Activated T-cell treated with anti-CD3 and anti-CD28 coated beads for 1 hour (primary cell): ENCODE measurements around the gene CACNB2.
"Not testable (repeated sequence)": the region's sequence is repeated elsewhere in the genome, so short reads cannot be mapped to it uniquely, and the experiment has no call there.

Source experiments
- DNase-seq: peaks from one replicate; pipeline ENCODE4 v3.0.0-alpha.2; 2020; ENCODE audit warnings: low read depth

Gene CACNB2

DNA sequence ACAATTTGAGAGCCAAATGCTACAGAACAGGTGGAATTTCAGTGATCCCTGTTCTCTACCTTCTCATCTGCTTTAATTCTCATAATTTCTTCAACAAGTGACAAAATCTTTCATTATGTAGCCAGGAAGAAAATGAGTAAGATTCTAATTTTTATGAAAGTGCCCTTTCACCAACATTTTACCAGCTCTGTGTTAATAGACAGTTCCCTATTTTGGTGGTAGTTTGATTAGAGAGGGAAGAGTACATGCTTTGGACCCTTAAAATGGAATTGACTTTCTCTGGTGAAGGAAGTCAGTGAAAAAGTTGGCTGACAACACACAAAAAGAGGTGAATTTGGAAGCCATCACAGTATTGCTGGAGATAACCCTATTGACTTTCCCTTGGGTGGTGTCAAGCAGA, 61.7 kb downstream of the CACNB2 start:
- DNase-seq, result no peak

DNA sequence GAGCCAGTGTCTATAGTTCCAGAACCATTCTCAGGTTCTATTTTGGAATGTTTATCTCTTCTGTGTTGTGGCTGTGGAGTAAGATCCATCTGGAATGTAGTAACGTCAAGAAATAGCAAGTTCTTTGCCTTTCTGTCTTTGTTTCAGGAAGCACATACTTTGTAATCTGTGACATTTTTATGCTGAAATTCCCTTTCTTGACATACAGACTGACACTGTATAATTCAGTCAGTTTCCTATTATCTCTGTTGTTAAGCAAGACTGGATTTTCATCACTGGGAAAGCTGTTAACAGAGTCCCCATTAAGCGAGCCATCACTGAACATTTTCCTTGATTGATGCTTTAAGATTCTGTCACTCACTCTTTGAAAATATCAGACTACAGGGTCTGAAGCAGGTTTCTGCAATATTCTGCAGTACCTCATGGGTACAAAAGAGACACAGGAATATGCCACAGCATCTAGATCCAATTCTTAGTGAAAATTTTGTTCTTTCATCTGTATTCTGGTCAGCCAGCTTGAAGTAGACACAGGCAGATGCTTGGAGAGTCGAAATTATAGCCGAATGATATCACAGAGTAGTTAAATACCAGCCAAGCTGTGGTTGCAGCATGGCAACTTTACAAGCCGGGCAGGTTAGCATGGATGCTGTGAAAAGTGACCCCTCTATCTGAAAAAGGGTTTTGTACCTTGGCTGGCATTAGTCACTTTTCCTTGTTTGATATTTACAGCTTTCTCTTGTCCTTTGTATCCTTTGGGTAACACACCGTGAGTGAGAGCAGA, 62.6 kb downstream of the CACNB2 start:
- no peak for DNase-seq

DNA sequence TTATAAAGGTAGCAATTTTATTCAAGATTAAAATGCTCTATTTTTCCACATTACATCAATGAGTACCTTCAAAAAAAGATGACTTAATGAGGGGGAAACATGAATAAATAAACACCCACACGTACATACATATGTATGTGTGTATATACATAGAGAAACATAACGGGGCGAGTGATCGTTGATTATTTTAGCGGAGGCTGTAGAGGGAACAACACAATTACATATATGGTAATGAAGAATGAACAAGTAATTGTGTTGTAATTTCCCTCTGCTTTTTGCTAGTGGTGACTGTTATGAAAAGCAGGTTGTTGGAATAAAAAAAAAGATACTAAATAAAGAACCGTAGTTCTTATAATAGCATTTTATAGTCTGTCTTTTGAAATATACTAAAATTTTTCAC, 63.2 kb downstream of the CACNB2 start:
- no peak for DNase-seq

GRCh38 chr10:18204039-18204835, 64.0 kb downstream of the CACNB2 start:
- no peak for DNase-seq

GRCh38 chr10:18205098-18205834, 65.0 kb downstream of the CACNB2 start:
- DNase-seq, result no peak

- DNase-seq, result not testable (repeated sequence)
These were observed 68.0 kb downstream of the CACNB2 start for GRCh38 chr10:18208186-18208585.

GRCh38 chr10:18209241-18209640, 69.0 kb downstream of the CACNB2 start:
- no peak for DNase-seq

DNA sequence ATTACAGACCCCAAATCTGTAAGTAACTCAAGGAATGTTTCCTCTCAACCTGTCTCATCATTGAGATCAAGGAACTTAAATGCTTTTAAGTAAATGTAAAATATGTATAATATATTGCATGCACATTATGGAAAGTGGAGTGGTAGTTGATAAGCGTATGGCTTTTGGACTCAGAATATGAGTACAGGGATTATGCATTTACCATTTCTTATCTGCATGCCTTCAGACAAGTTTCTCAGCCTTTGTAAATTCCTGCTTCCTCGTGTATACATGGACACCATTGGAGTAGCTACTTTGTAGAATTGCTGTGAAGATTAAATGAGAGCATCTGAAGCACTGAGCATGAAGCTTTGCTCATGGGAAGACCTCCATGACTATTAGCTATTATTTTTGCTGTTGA, 70.5 kb downstream of the CACNB2 start:
- DNase-seq, result no peak

DNA sequence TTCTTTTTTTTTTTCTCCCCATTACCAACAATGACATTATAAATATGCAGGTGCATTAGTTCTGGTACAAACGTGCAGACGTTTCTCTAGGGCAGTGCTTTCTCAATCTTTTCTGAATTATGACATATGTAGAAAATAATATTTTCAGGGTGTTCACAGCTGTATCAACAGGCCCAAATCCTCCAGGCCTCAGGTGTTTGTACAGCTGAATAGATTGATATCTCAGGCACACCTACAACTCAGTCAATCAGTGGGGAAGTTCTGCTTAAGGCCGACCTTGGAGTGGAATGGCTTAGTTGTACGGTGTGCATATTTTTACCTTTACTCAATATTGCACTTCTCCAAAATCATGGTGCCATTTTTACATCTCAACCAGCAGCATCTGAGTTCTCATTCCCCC, 71.6 kb downstream of the CACNB2 start:
- no peak for DNase-seq

DNA sequence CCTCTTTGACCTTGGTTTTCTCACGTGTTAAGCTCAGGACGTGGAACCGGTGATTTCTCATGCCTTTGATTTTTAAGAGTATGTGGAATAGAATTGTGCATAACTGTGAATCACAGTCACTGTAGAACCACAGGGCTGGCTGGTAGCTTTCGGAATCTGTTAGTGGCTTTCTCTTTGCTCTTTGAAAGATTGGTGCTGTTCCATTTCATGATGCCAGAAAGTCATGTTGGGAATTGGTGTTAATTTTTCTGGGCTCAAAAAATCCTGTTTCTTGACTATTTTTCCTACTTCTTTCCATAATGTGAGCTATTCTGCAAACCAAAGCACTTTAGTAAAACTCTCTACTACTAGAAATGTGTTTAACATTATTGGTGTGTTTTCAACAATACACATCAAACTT, 73.0 kb downstream of the CACNB2 start:
- DNase-seq, result no peak

- no peak for DNase-seq
These were observed 74.7 kb downstream of the CACNB2 start for GRCh38 chr10:18214691-18215563.

DNA sequence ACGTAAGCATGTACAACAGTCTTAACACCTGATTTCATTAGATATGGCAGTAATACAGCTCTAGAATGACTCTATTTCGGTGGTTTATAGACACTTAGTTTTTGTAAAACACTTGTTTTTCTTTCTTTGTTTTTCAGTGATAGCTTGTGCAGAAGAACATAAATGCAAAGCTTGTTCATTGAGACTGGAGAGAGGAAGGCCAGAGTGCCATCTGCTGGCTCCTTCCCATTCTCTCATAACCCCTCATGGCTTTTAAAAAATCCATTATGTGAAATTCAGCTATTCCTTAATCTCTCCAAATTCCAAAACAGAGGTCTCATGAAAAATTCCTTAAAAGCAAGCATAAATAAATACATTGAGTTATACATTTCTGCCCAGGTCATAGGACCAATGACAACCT, 76.3 kb downstream of the CACNB2 start:
- no peak for DNase-seq

DNA sequence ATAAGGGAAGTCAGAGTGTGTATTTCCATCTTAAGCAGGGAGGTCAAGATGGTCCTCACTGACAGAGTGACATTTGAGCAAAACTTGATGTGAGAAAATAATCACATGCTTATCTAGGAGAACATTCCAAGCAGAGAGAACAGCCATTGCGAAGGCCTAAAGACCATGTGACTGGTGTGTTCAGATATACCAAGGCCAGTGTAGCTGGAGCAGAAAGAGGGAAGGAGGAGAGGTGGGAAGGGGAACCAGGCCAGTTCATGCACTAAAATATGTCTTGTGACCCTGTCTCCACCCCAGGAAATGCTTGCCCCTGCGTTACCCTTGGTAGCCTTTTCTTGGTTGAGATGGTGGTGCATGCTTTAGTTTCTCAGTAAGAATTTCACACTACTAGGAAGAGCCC, 77.4 kb downstream of the CACNB2 start:
- DNase-seq, result no peak

DNA sequence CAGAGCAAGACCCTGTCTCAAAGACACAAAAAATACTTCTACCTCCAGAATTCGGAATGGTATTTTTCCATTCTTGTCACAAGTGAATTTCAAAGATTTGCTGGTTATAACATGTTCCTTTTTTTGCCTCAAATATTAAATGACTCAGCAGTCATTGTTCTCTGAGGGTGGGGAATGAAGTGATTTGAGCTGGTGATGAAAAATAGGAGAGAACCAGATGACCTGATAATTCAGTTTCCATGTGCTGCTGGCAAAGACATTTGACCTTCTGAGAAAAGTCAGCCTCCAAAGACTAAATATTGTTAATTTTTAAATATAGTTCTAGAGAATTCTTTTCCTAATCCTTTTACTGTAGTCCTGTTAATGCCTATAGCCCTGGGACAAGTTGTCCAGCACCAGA, 78.9 kb downstream of the CACNB2 start:
- no peak for DNase-seq

GRCh38 chr10:18221123-18221522, 80.9 kb downstream of the CACNB2 start:
- DNase-seq, result no peak

- no peak for DNase-seq
These were observed 81.7 kb downstream of the CACNB2 start for GRCh38 chr10:18221882-18222281.

GRCh38 chr10:18222866-18223265, 82.6 kb downstream of the CACNB2 start:
- DNase-seq, result no peak

- DNase-seq, result no peak
These were observed 83.7 kb downstream of the CACNB2 start for GRCh38 chr10:18223898-18224297.

- no peak for DNase-seq
These were observed 84.6 kb downstream of the CACNB2 start for GRCh38 chr10:18224626-18225445.

- no peak for DNase-seq
These were observed 86.1 kb downstream of the CACNB2 start for GRCh38 chr10:18226336-18226735.

GRCh38 chr10:18229826-18230225, 89.6 kb downstream of the CACNB2 start:
- no peak for DNase-seq
